Omental fat pad (tissue), 4 donors: ENCODE data around the gene MSX2. TPM values are rescaled to one million over a fixed set of nuclear protein-coding genes. Genes with fewer than 3 reads are reported as not detected.

Experiments used
- ATAC-seq: fragments of 150-250 bp; one replicate; pipeline ENCODE4 v1.9.1; 2016; ENCODE audit warnings: mild to moderate bottlenecking, moderate library complexity; ENCODE audit not compliant: low FRiP score
- DNase-seq: peaks from one replicate; pipeline ENCODE4 v3.0.0-alpha.2; 2019; ENCODE audit warnings: low spot score
- CTCF ChIP-seq, 3 donors: fragments of 450-650 bp; IDR thresholded peaks; one replicate each; pipeline ENCODE4 v1.5.1; 2016 to 2017; ENCODE audit warnings: antibody characterized with exemption in 3 of 3, mild to moderate bottlenecking in 3 of 3, moderate library complexity in 2 of 3
- total RNA-seq, 4 donors: library from RNA; depleted of rRNA; stranded (reverse); fragments of >200 nt; gene quantifications; one replicate each; pipeline ENCODE4 v1.1.0, GENCODE V29; 2016

MSX2 gene
- total RNA-seq, 4 donors from 2014 or later = 0.75 to 1.4 (median 1.2) TPM; not detected in 1

DNA sequence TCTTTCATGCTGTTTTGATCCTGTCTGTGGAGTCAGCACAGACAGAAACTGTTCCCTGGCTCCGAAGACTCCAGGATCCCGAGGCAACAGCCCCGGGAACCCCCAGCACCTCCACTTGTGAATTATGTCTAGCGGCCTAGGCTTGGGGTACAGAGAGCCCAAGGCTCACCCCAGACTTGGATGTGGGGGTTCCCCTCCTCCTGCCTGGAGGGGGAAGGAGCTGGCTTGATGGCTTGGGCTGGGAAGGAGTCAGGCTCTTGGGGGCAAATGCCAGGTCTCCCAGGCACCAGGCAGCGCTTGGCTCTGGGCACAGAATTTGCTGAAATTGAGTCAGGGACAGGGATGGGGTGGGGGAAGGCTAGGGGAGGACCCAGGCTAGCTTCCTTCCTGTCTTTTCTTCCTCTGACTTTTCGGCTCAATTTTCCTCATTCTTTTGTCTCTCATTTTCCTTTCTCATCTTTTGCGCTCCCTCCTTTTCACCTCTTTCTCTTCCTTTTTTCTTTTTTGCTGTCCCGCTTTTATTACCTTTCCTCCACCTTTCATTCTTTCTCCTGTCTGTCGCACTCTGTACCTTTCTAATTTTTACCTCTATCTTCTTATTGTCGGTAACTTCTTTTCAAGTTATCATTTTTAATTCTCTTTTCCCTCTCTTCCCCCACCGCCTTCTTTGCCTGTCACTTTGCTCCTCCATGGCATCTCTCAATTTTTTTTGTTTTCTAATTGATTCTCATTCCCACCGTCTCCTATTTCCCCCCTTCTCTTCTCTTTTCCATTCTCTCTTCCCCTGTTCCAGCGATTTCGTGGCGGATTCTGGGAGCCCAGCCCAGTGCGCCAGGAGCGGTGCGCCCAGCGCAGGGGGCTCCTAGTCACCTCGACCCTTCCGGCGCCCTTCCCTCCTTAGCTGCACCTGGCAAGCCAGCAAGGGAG lies 10.5 kb downstream of the MSX2 start:
- no peak for ATAC-seq
- no peak for TF ChIP-seq CTCF (IDR thresholded peaks at IDR 0.05)
- DNase-seq = no peak

DNA sequence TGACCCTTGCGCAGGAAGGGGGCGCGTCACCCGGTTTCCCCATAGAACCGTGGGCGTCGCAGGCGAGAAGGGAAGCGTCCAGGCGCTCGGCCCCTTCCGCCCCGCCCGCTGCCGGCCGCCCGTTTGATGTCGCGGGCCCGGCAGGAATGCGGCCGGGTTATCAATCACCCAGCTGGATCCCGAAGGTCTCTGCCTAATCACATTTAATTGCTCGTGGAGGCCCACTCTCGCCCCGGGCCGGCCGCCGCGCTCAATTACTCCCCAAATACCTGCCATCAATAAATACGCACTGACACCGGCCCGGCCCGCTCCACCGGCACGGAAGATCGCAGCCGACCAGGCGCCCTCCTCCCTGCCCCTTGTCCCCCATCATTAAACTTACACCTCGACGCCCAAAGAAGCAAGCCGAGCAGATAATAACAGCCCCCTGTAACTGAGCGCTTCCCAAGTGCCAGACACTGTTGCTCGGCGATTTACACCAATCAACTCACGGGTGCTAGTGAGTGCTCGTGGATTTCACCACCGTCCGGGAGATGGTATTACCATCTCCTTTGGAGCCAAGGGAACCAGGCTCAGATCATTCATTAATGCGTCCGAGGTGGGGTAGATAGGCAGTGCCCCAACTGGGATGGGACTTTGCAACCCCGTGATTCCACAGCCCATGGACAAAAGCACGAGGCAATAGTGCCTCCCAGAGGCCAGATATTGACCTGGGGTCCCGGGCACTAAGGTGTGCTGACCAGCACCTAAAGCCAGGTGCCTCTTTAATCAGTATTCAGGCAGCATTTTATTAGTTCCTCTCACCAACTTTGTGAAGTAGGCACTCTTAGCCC lies 11.3 kb downstream of the MSX2 start:
- DNase-seq = no peak
- ATAC-seq = peak; percentile 38
- no peak for TF ChIP-seq CTCF (IDR thresholded peaks at IDR 0.05)

GRCh38 chr5:174736331-174736721 lies 11.9 kb downstream of the MSX2 start:
- TF ChIP-seq CTCF (IDR thresholded peaks at IDR 0.05) = no peak
- DNase-seq (no peak), ATAC-seq (no peak)

- ATAC-seq = no peak
- no peak for DNase-seq
- no peak for TF ChIP-seq CTCF (IDR thresholded peaks at IDR 0.05)
Measured at GRCh38 chr5:174736777-174737176, 12.4 kb downstream of the MSX2 start.

GRCh38 chr5:174737330-174737729 lies 12.9 kb downstream of the MSX2 start:
- TF ChIP-seq CTCF (IDR thresholded peaks at IDR 0.05) = no peak
- ATAC-seq = no peak
- DNase-seq = no peak

DNA sequence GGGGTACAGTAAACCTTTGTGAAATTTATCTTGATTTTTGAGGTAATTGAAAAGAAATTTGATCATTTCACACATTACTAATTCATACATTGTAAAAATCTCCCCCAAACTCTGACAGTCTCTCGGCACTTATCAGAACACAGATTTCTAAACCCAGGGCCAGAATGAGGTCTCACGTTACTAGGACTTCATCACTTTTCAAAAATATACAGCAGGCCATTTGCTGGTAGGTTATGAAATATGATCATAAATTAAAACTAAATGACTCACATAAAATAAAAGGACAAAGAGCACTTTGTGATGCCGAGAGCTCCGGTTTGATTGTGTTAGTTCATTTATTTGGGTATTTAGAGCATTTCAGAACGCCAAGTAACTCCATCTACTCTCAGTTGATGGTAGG lies 17.0 kb downstream of the MSX2 start:
- ATAC-seq (no peak), DNase-seq (no peak)
- no peak for TF ChIP-seq CTCF (IDR thresholded peaks at IDR 0.05)
